Measurements from ENCODE around the gene SKA1. TPM values are rescaled to one million over a fixed set of nuclear protein-coding genes. Genes with fewer than 3 reads are reported as not detected.

SKA1 gene
- total RNA-seq, 1 experiment from 2014 or later = 18.1 TPM

DNA sequence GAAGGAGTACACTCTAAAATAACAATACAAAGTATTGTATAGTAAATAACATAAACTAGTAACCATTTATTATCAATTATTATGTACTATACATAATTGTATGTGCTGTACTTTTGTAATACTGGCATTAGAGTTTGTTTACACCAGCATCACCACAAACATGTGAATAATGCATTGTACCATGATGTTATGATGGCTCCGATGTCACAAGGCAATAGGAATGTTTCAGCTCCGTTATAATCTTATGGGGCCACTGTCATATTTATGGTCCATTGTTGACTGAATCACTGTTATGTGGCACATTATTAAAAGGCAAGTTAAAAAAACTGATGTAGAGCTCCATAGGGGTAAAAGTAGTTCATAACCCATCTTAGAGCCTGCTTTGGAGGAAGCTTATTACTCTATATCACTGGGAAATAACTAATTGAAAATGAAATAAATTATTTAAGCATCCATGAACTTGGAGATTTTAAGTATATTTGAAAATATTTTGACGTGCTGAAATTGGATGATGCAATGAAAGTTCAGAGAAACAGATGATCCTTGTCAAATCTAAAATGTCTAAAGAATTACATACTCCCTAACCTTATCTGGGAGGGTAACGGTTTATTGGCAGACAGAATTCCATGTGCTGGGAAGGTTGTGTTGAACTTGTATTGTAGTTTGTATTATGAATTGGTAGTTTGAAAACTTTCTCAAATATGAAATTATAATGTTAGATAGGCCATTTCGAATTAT lies 2.4 kb downstream of the SKA1 start:
- no peak overlapping the region for H3K4me3 Mint-ChIP-seq
- ChIA-PET POLR2A (no interaction called here), CTCF (interaction anchor here (1.7 kb wide), 1 partner anchor 20 kb away, joined by 3 read pairs; no protein-coding TSS in a partner anchor)
- H3K36me3 Mint-ChIP-seq = peaks cover 7% of the 10 kb centered on the region
- no peak for ATAC-seq
- H3K4me1 Mint-ChIP-seq = peaks cover 20% of the 10 kb centered on the region
- H3K27ac Mint-ChIP-seq = no peak overlapping the region
- DNase-seq (ENCODE audit: low spot score) = no peak
- peaks cover 5% of the 10 kb centered on the region for H3K27me3 Mint-ChIP-seq (ENCODE audit: low read depth)
- TF ChIP-seq TEAD1 (CRISPR knock-in tag; IDR thresholded peaks at IDR 0.05) (no peak), ETV6 (CRISPR knock-in tag; IDR thresholded peaks at IDR 0.05) (no peak), ZNF423 (CRISPR knock-in tag; IDR thresholded peaks at IDR 0.05) (no peak), NFYB (CRISPR knock-in tag; conservative IDR thresholded peaks at IDR 0.05; ENCODE audit: low read depth) (no peak), KAT7 (CRISPR knock-in tag; IDR thresholded peaks at IDR 0.05; ENCODE audit: borderline replicate concordance) (no peak), NR1H2 (CRISPR knock-in tag; IDR thresholded peaks at IDR 0.05) (no peak), ELF4 (CRISPR knock-in tag; IDR thresholded peaks at IDR 0.05; ENCODE audit: low read depth) (no peak), RELA (CRISPR knock-in tag; IDR thresholded peaks at IDR 0.05; ENCODE audit: borderline replicate concordance) (no peak), SMAD3 (CRISPR knock-in tag; IDR thresholded peaks at IDR 0.05; ENCODE audit: borderline replicate concordance) (no peak), ZBTB21 (CRISPR knock-in tag; IDR thresholded peaks at IDR 0.05; ENCODE audit: borderline replicate concordance) (no peak), ZNF138 (CRISPR knock-in tag; conservative IDR thresholded peaks at IDR 0.05) (no peak)
- TF ChIP-seq, protein P1, sequence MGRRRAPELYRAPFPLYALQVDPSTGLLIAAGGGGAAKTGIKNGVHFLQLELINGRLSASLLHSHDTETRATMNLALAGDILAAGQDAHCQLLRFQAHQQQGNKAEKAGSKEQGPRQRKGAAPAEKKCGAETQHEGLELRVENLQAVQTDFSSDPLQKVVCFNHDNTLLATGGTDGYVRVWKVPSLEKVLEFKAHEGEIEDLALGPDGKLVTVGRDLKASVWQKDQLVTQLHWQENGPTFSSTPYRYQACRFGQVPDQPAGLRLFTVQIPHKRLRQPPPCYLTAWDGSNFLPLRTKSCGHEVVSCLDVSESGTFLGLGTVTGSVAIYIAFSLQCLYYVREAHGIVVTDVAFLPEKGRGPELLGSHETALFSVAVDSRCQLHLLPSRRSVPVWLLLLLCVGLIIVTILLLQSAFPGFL (CRISPR knock-in tag; IDR thresholded peaks at IDR 0.05; ENCODE audit: borderline replicate concordance) = no peak
- TF ChIP-seq, protein P2, sequence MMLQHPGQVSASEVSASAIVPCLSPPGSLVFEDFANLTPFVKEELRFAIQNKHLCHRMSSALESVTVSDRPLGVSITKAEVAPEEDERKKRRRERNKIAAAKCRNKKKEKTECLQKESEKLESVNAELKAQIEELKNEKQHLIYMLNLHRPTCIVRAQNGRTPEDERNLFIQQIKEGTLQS (CRISPR knock-in tag; conservative IDR thresholded peaks at IDR 0.05) = no peak
- TF ChIP-seq, protein P3, sequence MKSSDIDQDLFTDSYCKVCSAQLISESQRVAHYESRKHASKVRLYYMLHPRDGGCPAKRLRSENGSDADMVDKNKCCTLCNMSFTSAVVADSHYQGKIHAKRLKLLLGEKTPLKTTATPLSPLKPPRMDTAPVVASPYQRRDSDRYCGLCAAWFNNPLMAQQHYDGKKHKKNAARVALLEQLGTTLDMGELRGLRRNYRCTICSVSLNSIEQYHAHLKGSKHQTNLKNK (CRISPR knock-in tag; IDR thresholded peaks at IDR 0.05) = no peak
- TF ChIP-seq, protein P4, sequence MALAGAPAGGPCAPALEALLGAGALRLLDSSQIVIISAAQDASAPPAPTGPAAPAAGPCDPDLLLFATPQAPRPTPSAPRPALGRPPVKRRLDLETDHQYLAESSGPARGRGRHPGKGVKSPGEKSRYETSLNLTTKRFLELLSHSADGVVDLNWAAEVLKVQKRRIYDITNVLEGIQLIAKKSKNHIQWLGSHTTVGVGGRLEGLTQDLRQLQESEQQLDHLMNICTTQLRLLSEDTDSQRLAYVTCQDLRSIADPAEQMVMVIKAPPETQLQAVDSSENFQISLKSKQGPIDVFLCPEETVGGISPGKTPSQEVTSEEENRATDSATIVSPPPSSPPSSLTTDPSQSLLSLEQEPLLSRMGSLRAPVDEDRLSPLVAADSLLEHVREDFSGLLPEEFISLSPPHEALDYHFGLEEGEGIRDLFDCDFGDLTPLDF (CRISPR knock-in tag; IDR thresholded peaks at IDR 0.05) = no peak
- TF ChIP-seq, protein P5, sequence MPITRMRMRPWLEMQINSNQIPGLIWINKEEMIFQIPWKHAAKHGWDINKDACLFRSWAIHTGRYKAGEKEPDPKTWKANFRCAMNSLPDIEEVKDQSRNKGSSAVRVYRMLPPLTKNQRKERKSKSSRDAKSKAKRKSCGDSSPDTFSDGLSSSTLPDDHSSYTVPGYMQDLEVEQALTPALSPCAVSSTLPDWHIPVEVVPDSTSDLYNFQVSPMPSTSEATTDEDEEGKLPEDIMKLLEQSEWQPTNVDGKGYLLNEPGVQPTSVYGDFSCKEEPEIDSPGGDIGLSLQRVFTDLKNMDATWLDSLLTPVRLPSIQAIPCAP (CRISPR knock-in tag; IDR thresholded peaks at IDR 0.05) = no peak
- peaks cover 5% of the 10 kb centered on the region for H3K9me3 Mint-ChIP-seq

DNA sequence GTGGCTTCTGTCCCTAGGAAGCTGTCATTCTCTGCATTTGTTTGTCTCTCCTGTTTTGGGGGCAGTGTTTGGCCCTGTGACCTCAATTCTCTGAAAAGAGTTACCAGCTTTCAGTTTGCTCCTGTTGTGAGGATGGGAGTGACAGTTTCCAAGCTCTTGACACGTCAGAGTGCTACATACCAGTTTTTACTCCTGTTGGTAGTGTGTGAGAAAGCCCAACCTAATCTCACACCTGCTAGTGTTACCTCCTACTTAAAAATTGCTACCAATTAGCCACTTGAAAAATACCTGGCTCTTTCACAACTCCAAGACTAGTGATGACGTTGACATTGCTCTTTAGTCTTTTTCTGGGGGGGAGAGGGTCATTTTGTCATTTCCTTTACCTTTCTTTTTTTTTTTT lies 14.1 kb downstream of the SKA1 start:
- peaks cover 3% of the 10 kb centered on the region for H3K4me1 Mint-ChIP-seq
- no peak overlapping the region for H3K4me3 Mint-ChIP-seq
- no peak for DNase-seq (ENCODE audit: low spot score)
- H3K27me3 Mint-ChIP-seq (ENCODE audit: low read depth) = no peaks in the 10 kb centered on the region
- CTCF ChIA-PET = no interaction called here
- no peak for ATAC-seq
- POLR2A ChIA-PET = no interaction called here
- peaks cover 18% of the 10 kb centered on the region for H3K36me3 Mint-ChIP-seq
- H3K27ac Mint-ChIP-seq = no peak overlapping the region
- no peaks in the 10 kb centered on the region for H3K9me3 Mint-ChIP-seq
- TF ChIP-seq, protein P6, sequence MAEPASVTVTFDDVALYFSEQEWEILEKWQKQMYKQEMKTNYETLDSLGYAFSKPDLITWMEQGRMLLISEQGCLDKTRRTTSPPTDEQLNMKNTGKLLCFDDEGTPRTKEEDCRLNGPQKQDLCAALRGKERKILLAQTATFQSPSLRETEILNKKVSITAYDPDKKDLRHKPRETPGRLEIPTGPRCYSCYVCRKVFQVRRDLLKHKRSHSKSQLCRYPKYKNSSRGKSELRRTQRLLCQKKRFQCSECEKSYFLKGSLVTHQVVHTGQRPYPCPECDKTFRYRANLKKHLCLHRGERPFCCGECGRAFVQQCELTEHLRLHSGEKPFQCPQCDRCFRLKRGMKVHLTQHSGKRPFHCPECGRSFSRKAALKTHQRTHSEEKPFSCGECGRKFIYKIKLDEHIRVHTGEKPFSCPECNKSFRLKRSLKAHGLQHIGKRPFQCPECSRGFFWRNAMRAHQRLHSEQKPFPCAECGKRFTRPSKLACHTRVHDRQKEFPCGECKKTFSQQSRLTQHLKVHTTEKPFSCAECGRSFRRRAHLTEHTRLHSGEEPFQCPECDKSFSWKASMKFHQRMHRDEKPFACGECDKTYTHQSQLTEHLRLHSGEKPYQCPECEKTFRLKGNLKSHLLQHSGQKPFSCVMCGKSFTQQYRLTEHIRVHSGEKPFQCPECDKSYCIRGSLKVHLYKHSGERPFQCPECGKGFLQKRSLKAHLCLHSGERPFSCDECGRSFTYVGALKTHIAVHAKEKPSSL (CRISPR knock-in tag; conservative IDR thresholded peaks at IDR 0.05) = no peak
- no peak for TF ChIP-seq FOXK1 (CRISPR knock-in tag; IDR thresholded peaks at IDR 0.05)

Data from WTC11 (cell line).